Mammary epithelial cell (primary cell): ENCODE data around the gene FBLIM1.

Source experiments
- EZH2 ChIP-seq: IDR thresholded peaks from 2 replicates; pipeline ENCODE4 v1.6.1; 2012; ENCODE audit warnings: low read length, inconsistent platforms, borderline replicate concordance
- TF ChIP-seq, protein P1 (sequence below), 2 donors: IDR thresholded peaks in 1 of 2; conservative IDR thresholded peaks in 1 of 2; 2 replicates each; pipeline ENCODE4 v1.5.1; 2011 to 2012; ENCODE audit warnings: inconsistent platforms in 2 of 2, low read length in 2 of 2, mild to moderate bottlenecking in 2 of 2, control low read depth in 1 of 2, low read depth in 1 of 2; ENCODE audit not compliant: insufficient read depth in 1 of 2; ENCODE audit errors: extremely low read depth in 1 of 2

GRCh38 chr1:15758953-15759661 is 512 bp downstream of the FBLIM1 start:
- TF ChIP-seq, protein P1, sequence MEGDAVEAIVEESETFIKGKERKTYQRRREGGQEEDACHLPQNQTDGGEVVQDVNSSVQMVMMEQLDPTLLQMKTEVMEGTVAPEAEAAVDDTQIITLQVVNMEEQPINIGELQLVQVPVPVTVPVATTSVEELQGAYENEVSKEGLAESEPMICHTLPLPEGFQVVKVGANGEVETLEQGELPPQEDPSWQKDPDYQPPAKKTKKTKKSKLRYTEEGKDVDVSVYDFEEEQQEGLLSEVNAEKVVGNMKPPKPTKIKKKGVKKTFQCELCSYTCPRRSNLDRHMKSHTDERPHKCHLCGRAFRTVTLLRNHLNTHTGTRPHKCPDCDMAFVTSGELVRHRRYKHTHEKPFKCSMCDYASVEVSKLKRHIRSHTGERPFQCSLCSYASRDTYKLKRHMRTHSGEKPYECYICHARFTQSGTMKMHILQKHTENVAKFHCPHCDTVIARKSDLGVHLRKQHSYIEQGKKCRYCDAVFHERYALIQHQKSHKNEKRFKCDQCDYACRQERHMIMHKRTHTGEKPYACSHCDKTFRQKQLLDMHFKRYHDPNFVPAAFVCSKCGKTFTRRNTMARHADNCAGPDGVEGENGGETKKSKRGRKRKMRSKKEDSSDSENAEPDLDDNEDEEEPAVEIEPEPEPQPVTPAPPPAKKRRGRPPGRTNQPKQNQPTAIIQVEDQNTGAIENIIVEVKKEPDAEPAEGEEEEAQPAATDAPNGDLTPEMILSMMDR (conservative IDR thresholded peaks at IDR 0.05 in 1 of 2, IDR thresholded peaks at IDR 0.05 in 1 of 2; ENCODE audit: extremely low read depth in 1 of 2, insufficient read depth in 1 of 2, low read depth in 1 of 2, low read length in 2 of 2) = no peak
- no peak for TF ChIP-seq EZH2
